Ovary (tissue), 9 donors: ENCODE measurements around the gene LHB. TPM values are rescaled to one million over a fixed set of nuclear protein-coding genes. Genes with fewer than 3 reads are reported as not detected.

ENCODE experiments used
- DNase-seq, 5 donors: peaks; one replicate each; pipeline ENCODE4 v3.0.0-alpha.2; 2019 to 2020
- H3K27ac ChIP-seq, 2 donors: fragments of 200-600 bp; one replicate each; pipeline versions ENCODE4 v1.5.1 to v1.8.0; 2019 to 2022
- H3K27me3 ChIP-seq: fragments of 200-600 bp; one replicate; pipeline ENCODE4 v1.8.0; 2022
- H3K36me3 ChIP-seq: fragments of 200-600 bp; sonication (generic); one replicate; pipeline ENCODE4 v1.5.1; 2019
- H3K4me1 ChIP-seq: one replicate; pipeline ENCODE4 v1.8.1; 2013; ENCODE audit warnings: mild to moderate bottlenecking, moderate library complexity; ENCODE audit not compliant: insufficient read depth
- H3K4me3 ChIP-seq: fragments of 200-600 bp; sonication (generic); one replicate; pipeline ENCODE4 v1.5.1; 2017
- H3K9me3 ChIP-seq, 2 donors: fragments of 200-600 bp in 1 of 2; sonication (generic) in 1 of 2; one replicate each; pipeline versions ENCODE4 v1.5.1 to v1.8.1; 2013 to 2019; ENCODE audit warnings: mild to moderate bottlenecking in 1 of 2, moderate library complexity in 1 of 2
- CTCF ChIP-seq, 3 donors: fragments of 450-650 bp in 2 of 3; fragments of 200-600 bp in 1 of 3; IDR thresholded peaks; one replicate each; pipeline versions ENCODE4 v1.5.1 to v1.8.0; 2016 to 2022; ENCODE audit warnings: antibody characterized with exemption in 3 of 3, mild to moderate bottlenecking in 1 of 3
- EP300 ChIP-seq: sonication (generic); formaldehyde crosslinking; IDR thresholded peaks from one replicate; pipeline ENCODE4 v1.6.1; 2017; ENCODE audit warnings: antibody characterized with exemption
- POLR2A ChIP-seq: fragments of 450-650 bp; IDR thresholded peaks from one replicate; pipeline ENCODE4 v1.6.1; 2017; ENCODE audit warnings: antibody characterized with exemption, mild to moderate bottlenecking, moderate library complexity
- WGBS, 3 donors: extraction: QIAGEN DNeasy Blood & Tissue Kit in 1 of 3; methylation state at CpG; one replicate each; pipeline versions ENCODE4 v1.1.5 to v1.1.7; 2013 to 2017; 5-methylcytosine and 5-hydroxymethylcytosine counted together
- intact Hi-C, 4 donors: fragments of 100-400 bp; cut with DNase I; formaldehyde crosslinking; loops; one replicate each; pipeline versions ENCODE4 v1.11.0 to v1.15.1; 2022 to 2023
- polyA plus RNA-seq, 2 donors: library from polyadenylated mRNA; stranded (reverse); fragments of 200-250 nt in 1 of 2; fragments of 350-450 nt in 1 of 2; fragmentation: Illumina TruSeq in 1 of 2; extraction: RNeasy Lipid Tissue Mini Kit (QIAGEN cat#74804) in 1 of 2; gene quantifications; one replicate each; pipeline ENCODE4 v1.2.3, GENCODE V29; 2013 to 2014
- total RNA-seq, 7 donors: library from RNA; depleted of rRNA in 2 of 7; stranded (reverse); fragments of >200 nt in 2 of 7; fragmentation: NEBNext Ultra II Directional in 3 of 7; extraction: Animal tissue kit (Norgen Biotek cat#: 25700) in 3 of 7; gene quantifications; one replicate each; pipeline versions ENCODE4 v1.1.0 to v1.2.4, GENCODE V29; 2016 to 2023
- donor health status: DM: no; HTN: no; CAD: no; lungs with moderate emphysema.
- donor health status: DM: no; HTN: no; CAD: no.
- donor health status: Bipolar disorder and iron deficiency.
- donor health status: DM: yes; HTN: yes; CAD: no.
- donor health status: DM: no; HTN: no; CAD: no.
- donor health status: DM: yes; HTN: yes; CAD: no.

Gene LHB
- total and polyA plus RNA-seq, 9 donors: not detected

GRCh38 chr19:48969276-48970138 is 47.4 kb downstream of the LHB start:
- TF ChIP-seq CTCF (IDR thresholded peaks at IDR 0.05) (no peak), POLR2A (no peak), EP300 (no peak)
- H3K27me3 ChIP-seq: no peaks in the 10 kb centered on the region
- H3K4me3 ChIP-seq: no peak overlapping the region
- peak in 2 of 5 donors; percentile 34 to 52 for DNase-seq
- H3K36me3 ChIP-seq: no peaks in the 10 kb centered on the region
- no peaks in the 10 kb centered on the region for H3K9me3 ChIP-seq
- 91 to 93% (median 91%) methylated on average over 45 of the region's 45 CpGs for WGBS, 3 donors
- intact Hi-C loops: loop anchor here in 3 of 4 donors (5.0 to 10.0 kb wide), 7 partner anchors 65 to 322 kb away; partner anchors contain the start of genes CA11 (in 1 of the 3), NUCB1 (in 1 of the 3) and PPP1R15A (in 1 of the 3)
- H3K27ac ChIP-seq: no peak overlapping the region
- H3K4me1 ChIP-seq: peaks cover 4% of the 10 kb centered on the region

GRCh38 chr19:48968813-48969218 is 48.1 kb downstream of the LHB start:
- intact Hi-C loops: loop anchor here in 3 of 4 donors (5.0 to 10.0 kb wide), 5 partner anchors 64 to 322 kb away; partner anchors contain the start of genes CA11 (in 1 of the 3), NUCB1 (in 1 of the 3) and PPP1R15A (in 1 of the 3)
- WGBS, 3 donors: 83 to 85% (median 84%) methylated on average over 15 of the region's 15 CpGs
- Histone ChIP-seq H3K36me3 (no peaks in the 10 kb centered on the region), H3K27ac (no peak overlapping the region), H3K27me3 (no peaks in the 10 kb centered on the region), H3K9me3 (no peaks in the 10 kb centered on the region), H3K4me1 (peaks cover 6% of the 10 kb centered on the region), H3K4me3 (no peak overlapping the region)
- no peak for TF ChIP-seq POLR2A
- no peak for TF ChIP-seq EP300
- TF ChIP-seq CTCF (IDR thresholded peaks at IDR 0.05): no peak
- DNase-seq: no peak

GRCh38 chr19:48968179-48968661 is 48.7 kb downstream of the LHB start:
- Histone ChIP-seq H3K9me3 (no peaks in the 10 kb centered on the region), H3K4me1 (peaks cover 10% of the 10 kb centered on the region), H3K4me3 (no peak overlapping the region), H3K36me3 (no peaks in the 10 kb centered on the region), H3K27ac (no peak overlapping the region), H3K27me3 (no peaks in the 10 kb centered on the region)
- TF ChIP-seq CTCF (IDR thresholded peaks at IDR 0.05) (no peak), POLR2A (no peak), EP300 (no peak)
- intact Hi-C loops: loop anchor here in 3 of 4 donors (5.0 to 10.0 kb wide), 5 partner anchors 63 to 321 kb away; partner anchors contain the start of genes CA11 (in 1 of the 3), NUCB1 (in 1 of the 3) and PPP1R15A (in 1 of the 3)
- WGBS, 3 donors: 54 to 65% (median 56%) methylated on average over 4 of the region's 4 CpGs
- DNase-seq: no peak

- no peaks in the 10 kb centered on the region for H3K9me3 ChIP-seq
- no peak overlapping the region for H3K27ac ChIP-seq
- DNase-seq: no peak
- WGBS, 3 donors: 71 to 76% (median 74%) methylated on average over 14 of the region's 14 CpGs
- H3K4me3 ChIP-seq: no peak overlapping the region
- no peaks in the 10 kb centered on the region for H3K27me3 ChIP-seq
- no peaks in the 10 kb centered on the region for H3K36me3 ChIP-seq
- intact Hi-C loops: loop anchor here in 3 of 4 donors (5.0 to 10.0 kb wide), 5 partner anchors 63 to 320 kb away; partner anchors contain the start of genes CA11 (in 1 of the 3), NUCB1 (in 1 of the 3) and PPP1R15A (in 1 of the 3)
- TF ChIP-seq CTCF (IDR thresholded peaks at IDR 0.05) (no peak), POLR2A (peak; percentile 0), EP300 (no peak)
- H3K4me1 ChIP-seq: peaks cover 10% of the 10 kb centered on the region
Measured at GRCh38 chr19:48967346-48968178, 49.3 kb downstream of the LHB start.
